H9 (cell line): ENCODE data around the gene SPATA6. TPM values are rescaled to one million over a fixed set of nuclear protein-coding genes. Genes with fewer than 3 reads are reported as not detected.

ENCODE experiments used
- DNase-seq: peaks from one replicate; pipeline ENCODE4 v3.0.0-alpha.2; 2017
- H2AFZ ChIP-seq: one replicate; pipeline ENCODE4 v1.6.1; 2013; ENCODE audit warnings: mild to moderate bottlenecking, low read length, control low read depth, moderate library complexity
- H2AK5ac ChIP-seq: 2 replicates; pipeline ENCODE4 v1.6.1; 2013; ENCODE audit warnings: low read length, control low read depth, mixed read lengths; ENCODE audit not compliant: insufficient read length
- H2BK120ac ChIP-seq: one replicate; pipeline ENCODE4 v1.6.1; 2013; ENCODE audit warnings: low read depth, mild to moderate bottlenecking, low read length, control low read depth, inconsistent platforms; ENCODE audit not compliant: poor library complexity, severe bottlenecking
- H2BK12ac ChIP-seq: 2 replicates; pipeline ENCODE4 v1.6.1; 2013; ENCODE audit warnings: low read length, control low read depth, mixed read lengths, low read depth; ENCODE audit not compliant: insufficient read length
- H2BK15ac ChIP-seq: 2 replicates; pipeline ENCODE4 v1.6.1; 2013; ENCODE audit warnings: low read depth, low read length, control low read depth
- H2BK20ac ChIP-seq: one replicate; pipeline ENCODE4 v1.6.1; 2013; ENCODE audit warnings: low read depth, mild to moderate bottlenecking, low read length, control low read depth, inconsistent platforms; ENCODE audit not compliant: poor library complexity, severe bottlenecking
- H2BK5ac ChIP-seq: 2 replicates; pipeline ENCODE4 v1.6.1; 2013; ENCODE audit warnings: low read length, control low read depth, mixed read lengths; ENCODE audit not compliant: insufficient read length
- H3K14ac ChIP-seq: 2 replicates; pipeline ENCODE4 v1.6.1; 2013; ENCODE audit warnings: low read length, control low read depth; ENCODE audit not compliant: insufficient read depth
- H3K18ac ChIP-seq: 2 replicates; pipeline ENCODE4 v1.6.1; 2013; ENCODE audit warnings: low read depth, mild to moderate bottlenecking, mixed read lengths, low read length, control low read depth; ENCODE audit not compliant: insufficient read length
- H3K23ac ChIP-seq: 2 replicates; pipeline ENCODE4 v1.6.1; 2013; ENCODE audit warnings: low read length, control low read depth, mixed read lengths, low read depth; ENCODE audit not compliant: insufficient read length
- H3K23me2 ChIP-seq: 2 replicates; pipeline ENCODE4 v1.6.1; 2013; ENCODE audit warnings: low read depth, mild to moderate bottlenecking, mixed read lengths, low read length, control low read depth; ENCODE audit not compliant: insufficient read length, poor library complexity, severe bottlenecking
- H3K27ac ChIP-seq: 2 replicates; pipeline ENCODE4 v1.5.1; 2013; ENCODE audit warnings: low read length, control low read depth, mixed read lengths, low read depth; ENCODE audit not compliant: insufficient read length
- H3K27me3 ChIP-seq: 2 replicates; pipeline ENCODE4 v1.6.1; 2013; ENCODE audit warnings: low read length, control low read depth, inconsistent platforms; ENCODE audit not compliant: insufficient read depth
- H3K4ac ChIP-seq: 2 replicates; pipeline ENCODE4 v1.6.1; 2013; ENCODE audit warnings: low read depth, mild to moderate bottlenecking, control low read depth, inconsistent platforms, low read length, moderate library complexity
- H3K4me1 ChIP-seq: 2 replicates; pipeline ENCODE4 v1.6.1; 2013; ENCODE audit warnings: low read length, control low read depth, inconsistent platforms; ENCODE audit not compliant: insufficient read depth
- H3K4me2 ChIP-seq: 2 replicates; pipeline ENCODE4 v1.6.1; 2013; ENCODE audit warnings: low read length, control low read depth, mixed read lengths; ENCODE audit not compliant: insufficient read length, insufficient read depth
- H3K56ac ChIP-seq: 2 replicates; pipeline ENCODE4 v1.6.1; 2013; ENCODE audit warnings: low read depth, mild to moderate bottlenecking, mixed read lengths, low read length, control low read depth; ENCODE audit not compliant: insufficient read length
- H3K79me1 ChIP-seq: 2 replicates; pipeline ENCODE4 v1.6.1; 2013; ENCODE audit warnings: low read depth, mild to moderate bottlenecking, moderate library complexity, low read length, control low read depth, inconsistent platforms; ENCODE audit not compliant: insufficient read depth, poor library complexity, severe bottlenecking
- H3K79me2 ChIP-seq: 2 replicates; pipeline ENCODE4 v1.6.1; 2013; ENCODE audit warnings: low read length, control low read depth, inconsistent platforms; ENCODE audit not compliant: insufficient read depth
- H3K9ac ChIP-seq: 2 replicates; pipeline ENCODE4 v1.6.1; 2013; ENCODE audit warnings: low read length, control low read depth, mixed read lengths; ENCODE audit not compliant: insufficient read length; ENCODE audit errors: extremely low read depth
- H3K9me3 ChIP-seq: one replicate; pipeline ENCODE4 v1.6.1; 2013; ENCODE audit warnings: low read depth, low read length, inconsistent platforms; ENCODE audit not compliant: control insufficient read depth
- H3T11ph ChIP-seq: one replicate; pipeline ENCODE4 v1.6.1; 2013; ENCODE audit warnings: mild to moderate bottlenecking, low read length, control low read depth, inconsistent platforms
- H4K20me1 ChIP-seq: one replicate; pipeline ENCODE4 v1.6.1; 2013; ENCODE audit not compliant: control insufficient read depth, insufficient read length, insufficient read depth
- H4K5ac ChIP-seq: 2 replicates; pipeline ENCODE4 v1.6.1; 2013; ENCODE audit warnings: low read depth, mild to moderate bottlenecking, mixed read lengths, low read length, control low read depth; ENCODE audit not compliant: insufficient read length
- H4K8ac ChIP-seq: replicated peaks from 2 replicates; pipeline ENCODE4 v1.6.1; 2013; ENCODE audit warnings: low read length, control low read depth, mixed read lengths, low read depth; ENCODE audit not compliant: insufficient read length
- H4K91ac ChIP-seq: 2 replicates; pipeline ENCODE4 v1.6.1; 2013; ENCODE audit warnings: low read depth, mild to moderate bottlenecking, moderate library complexity, mixed read lengths, low read length, control low read depth; ENCODE audit not compliant: insufficient read length
- H3K27ac Mint-ChIP-seq, 3 experiments: 2 replicates in 2 of 3; 3 replicates in 1 of 3; pipeline ENCODE4 v1.8.0; 2020 to 2021; ENCODE audit warnings: mixed read lengths in 3 of 3, mild to moderate bottlenecking in 1 of 3, moderate library complexity in 1 of 3
- H3K27me3 Mint-ChIP-seq: 2 replicates; pipeline ENCODE4 v1.8.0; 2021; ENCODE audit warnings: low read depth, mild to moderate bottlenecking, moderate library complexity, mixed read lengths
- H3K36me3 Mint-ChIP-seq, 3 experiments: 2 replicates in 2 of 3; 3 replicates in 1 of 3; pipeline ENCODE4 v1.8.0; 2020 to 2021; ENCODE audit warnings: low read depth in 3 of 3, mixed read lengths in 3 of 3; ENCODE audit not compliant: insufficient read depth in 1 of 3
- H3K4me1 Mint-ChIP-seq, 2 experiments: 2 replicates each; pipeline ENCODE4 v1.8.0; 2020; ENCODE audit warnings: mixed read lengths in 2 of 2
- H3K4me3 Mint-ChIP-seq, 2 experiments: 2 replicates in 1 of 2; 3 replicates in 1 of 2; pipeline ENCODE4 v1.8.0; 2020 to 2021; ENCODE audit warnings: mild to moderate bottlenecking in 2 of 2, mixed read lengths in 2 of 2, moderate library complexity in 1 of 2
- H3K9me3 Mint-ChIP-seq, 2 experiments: 2 replicates in 1 of 2; 3 replicates in 1 of 2; pipeline ENCODE4 v1.8.0; 2020; ENCODE audit warnings: mild to moderate bottlenecking in 2 of 2, mixed read lengths in 2 of 2, moderate library complexity in 1 of 2
- WGBS: extraction: QIAGEN DNeasy Blood & Tissue Kit; methylation state at CpG from one replicate; pipeline ENCODE4 v1.1.7; 2013; ENCODE audit warnings: missing lambda C conversion rate, low lambda C conversion rate, mixed read lengths; ENCODE audit not compliant: insufficient read length; ENCODE audit errors: extremely low coverage; 5-methylcytosine and 5-hydroxymethylcytosine counted together
- total RNA-seq: library from RNA; stranded (reverse); gene quantifications from 2 replicates; pipeline ENCODE4 v1.2.1, GENCODE V29; 2021
- TF ChIP-seq, protein P1 (sequence below): fragments of 200-600 bp; sonication (generic); conservative IDR thresholded peaks from 3 replicates; pipeline ENCODE4 v1.8.0; 2021; ENCODE audit warnings: antibody characterized with exemption, mild to moderate bottlenecking

The SPATA6 gene
- total RNA-seq, 1 experiment from 2014 or later: 8.0 TPM

- no peak overlapping the region for H2BK120ac ChIP-seq
- H3K14ac ChIP-seq: no peak overlapping the region
- H2BK20ac ChIP-seq: no peak overlapping the region
- H3K27me3 ChIP-seq: no peaks in the 10 kb centered on the region
- H3K23ac ChIP-seq: no peak overlapping the region
- H3K9ac ChIP-seq: no peak overlapping the region
- H2AFZ ChIP-seq: no peak overlapping the region
- H4K8ac ChIP-seq: no peak overlapping the region
- WGBS: no CpG with 5 or more reads among the region's 1 CpG
- TF ChIP-seq, protein P1, sequence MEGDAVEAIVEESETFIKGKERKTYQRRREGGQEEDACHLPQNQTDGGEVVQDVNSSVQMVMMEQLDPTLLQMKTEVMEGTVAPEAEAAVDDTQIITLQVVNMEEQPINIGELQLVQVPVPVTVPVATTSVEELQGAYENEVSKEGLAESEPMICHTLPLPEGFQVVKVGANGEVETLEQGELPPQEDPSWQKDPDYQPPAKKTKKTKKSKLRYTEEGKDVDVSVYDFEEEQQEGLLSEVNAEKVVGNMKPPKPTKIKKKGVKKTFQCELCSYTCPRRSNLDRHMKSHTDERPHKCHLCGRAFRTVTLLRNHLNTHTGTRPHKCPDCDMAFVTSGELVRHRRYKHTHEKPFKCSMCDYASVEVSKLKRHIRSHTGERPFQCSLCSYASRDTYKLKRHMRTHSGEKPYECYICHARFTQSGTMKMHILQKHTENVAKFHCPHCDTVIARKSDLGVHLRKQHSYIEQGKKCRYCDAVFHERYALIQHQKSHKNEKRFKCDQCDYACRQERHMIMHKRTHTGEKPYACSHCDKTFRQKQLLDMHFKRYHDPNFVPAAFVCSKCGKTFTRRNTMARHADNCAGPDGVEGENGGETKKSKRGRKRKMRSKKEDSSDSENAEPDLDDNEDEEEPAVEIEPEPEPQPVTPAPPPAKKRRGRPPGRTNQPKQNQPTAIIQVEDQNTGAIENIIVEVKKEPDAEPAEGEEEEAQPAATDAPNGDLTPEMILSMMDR: no peak
- no peak overlapping the region for H4K91ac ChIP-seq
- H3K27ac Mint-ChIP-seq: no peak overlapping the region
- H3K79me1 ChIP-seq: no peaks in the 10 kb centered on the region
- no peak overlapping the region for H2BK12ac ChIP-seq
- no peak overlapping the region for H3K18ac ChIP-seq
- no peak overlapping the region for H3K4me3 Mint-ChIP-seq
- H3K27ac ChIP-seq: no peak overlapping the region
- no peaks in the 10 kb centered on the region for H3K27me3 Mint-ChIP-seq
- H4K5ac ChIP-seq: no peak overlapping the region
- H2BK15ac ChIP-seq: no peak overlapping the region
- peaks cover under 1 to 7% (median 6%) of the 10 kb centered on the region in 3 experiments; a peak in 5 of 7 replicates for H3K36me3 Mint-ChIP-seq
- no peaks in the 10 kb centered on the region for H3K23me2 ChIP-seq
- H3K4me1 Mint-ChIP-seq: peaks cover 5 to 8% of the 10 kb centered on the region in 2 experiments
- no peaks in the 10 kb centered on the region; a peak in 2 of 5 replicates for H3K9me3 Mint-ChIP-seq
- H3T11ph ChIP-seq: no peak overlapping the region
- no peaks in the 10 kb centered on the region for H4K20me1 ChIP-seq
- no peak overlapping the region for H3K4ac ChIP-seq
- no peaks in the 10 kb centered on the region for H3K79me2 ChIP-seq
- no peak overlapping the region for H3K56ac ChIP-seq
- no peaks in the 10 kb centered on the region for H3K9me3 ChIP-seq
- no peaks in the 10 kb centered on the region for H3K4me1 ChIP-seq
- no peak for DNase-seq
- no peak overlapping the region for H3K4me2 ChIP-seq
- no peak overlapping the region for H2AK5ac ChIP-seq
- H2BK5ac ChIP-seq: no peak overlapping the region
Observed at GRCh38 chr1:48430832-48431231, 41.2 kb downstream of the SPATA6 start.
